Measurements from ENCODE around the gene GLIS1.

DNA sequence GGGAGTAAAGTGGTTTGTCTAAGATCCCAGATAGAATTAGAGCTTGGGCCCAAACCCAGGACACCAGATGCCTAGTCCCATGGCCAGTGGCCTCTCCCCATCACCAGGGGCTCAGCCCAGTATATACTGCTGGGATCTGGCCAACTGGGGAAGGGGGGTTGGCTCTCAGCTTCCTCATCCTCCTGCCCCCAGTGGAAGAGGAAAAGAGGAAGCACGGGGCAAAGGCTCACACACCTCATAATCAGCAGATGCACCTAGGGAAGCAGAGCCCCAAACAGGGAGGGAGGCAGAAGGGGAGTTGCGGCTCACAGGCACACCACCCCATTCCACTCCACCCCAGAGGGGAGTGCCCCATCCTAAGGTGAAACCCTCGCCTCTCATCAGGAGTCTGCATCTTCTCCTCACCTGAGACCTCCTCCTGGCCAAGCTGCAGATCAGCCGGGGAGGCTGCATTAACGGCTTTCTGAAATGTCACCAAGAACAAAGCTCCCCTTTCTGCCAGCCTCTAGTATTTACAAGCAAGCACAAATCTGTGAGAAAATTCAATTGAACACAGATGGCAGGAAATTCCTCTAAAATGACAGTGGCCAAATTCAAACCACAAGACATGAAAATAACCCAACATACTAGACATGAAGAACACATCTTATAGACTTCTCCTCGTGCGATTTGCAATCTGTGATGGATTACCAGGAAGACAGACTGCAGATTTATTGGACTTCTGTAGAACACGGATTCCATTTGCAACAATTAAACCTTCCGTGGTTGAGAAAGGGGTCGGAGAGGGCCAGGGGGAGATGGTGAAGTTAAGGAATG lies 82.8 kb downstream of the GLIS1 start:
- TF ChIP-seq CTCF (IDR thresholded peaks at IDR 0.05) = no peak
- TF ChIP-seq POLR2A (IDR thresholded peaks at IDR 0.05) = no peak

All from lower leg skin (tissue), 3 donors.